Smooth muscle cell (in vitro differentiated cells): Measurements from ENCODE around the gene RASA3. TPM values are rescaled to one million over a fixed set of nuclear protein-coding genes. Genes with fewer than 3 reads are reported as not detected.
A peak's percentile ranks its signal among the peaks of the same experiment; 100 is the strongest.

Experiments used
- DNase-seq: peaks from one replicate; lab custom pipeline; 2025; ENCODE audit not compliant: unreplicated experiment; lab: John Stamatoyannopoulos, UW
- H2AFZ ChIP-seq: fragments of 200-600 bp; sonication (generic); 2 replicates; pipeline ENCODE4 v1.6.0; 2016; ENCODE audit warnings: antibody characterized with exemption, low read depth, mild to moderate bottlenecking
- H3F3A ChIP-seq: fragments of 200-600 bp; sonication (generic); 2 replicates; pipeline ENCODE4 v1.6.0; 2017; ENCODE audit warnings: antibody characterized with exemption, low read depth
- H3K27ac ChIP-seq: fragments of 200-600 bp; sonication (generic); 2 replicates; pipeline ENCODE4 v1.5.1; 2016; ENCODE audit warnings: low read depth, mild to moderate bottlenecking
- H3K27me3 ChIP-seq: fragments of 200-600 bp; sonication (generic); 2 replicates; pipeline ENCODE4 v1.6.1; 2016; ENCODE audit warnings: low read depth, mild to moderate bottlenecking
- H3K36me3 ChIP-seq: fragments of 200-600 bp; sonication (generic); 2 replicates; pipeline ENCODE4 v1.5.1; 2016; ENCODE audit warnings: low read depth
- H3K4me1 ChIP-seq: fragments of 200-600 bp; sonication (generic); 2 replicates; pipeline ENCODE4 v1.5.1; 2016; ENCODE audit warnings: low read depth
- H3K4me2 ChIP-seq: fragments of 200-600 bp; sonication (generic); 2 replicates; pipeline ENCODE4 v1.6.0; 2016; ENCODE audit warnings: mild to moderate bottlenecking
- H3K4me3 ChIP-seq: fragments of 200-600 bp; sonication (generic); 2 replicates; pipeline ENCODE4 v1.5.1; 2016; ENCODE audit warnings: mild to moderate bottlenecking
- H3K79me2 ChIP-seq: fragments of 200-600 bp; sonication (generic); 2 replicates; pipeline ENCODE4 v1.6.0; 2016; ENCODE audit warnings: low read depth, mild to moderate bottlenecking
- H3K9ac ChIP-seq: fragments of 200-600 bp; sonication (generic); 2 replicates; pipeline ENCODE4 v1.6.0; 2016; ENCODE audit warnings: low read depth
- H3K9me3 ChIP-seq: fragments of 200-600 bp; sonication (generic); replicated peaks from 2 replicates; pipeline ENCODE4 v1.5.1; 2016; ENCODE audit warnings: low read depth
- H4K20me1 ChIP-seq: fragments of 200-600 bp; sonication (generic); 2 replicates; pipeline ENCODE4 v1.6.0; 2016; ENCODE audit warnings: low read depth
- WGBS: methylation state at CpG from one replicate; pipeline ENCODE4 v1.1.7; 2016; ENCODE audit warnings: low lambda C conversion rate; 5-methylcytosine and 5-hydroxymethylcytosine counted together
- polyA plus RNA-seq: library from polyadenylated mRNA; unstranded; fragments of >200 nt; fragmentation: Nextera tagmentation; extraction: Ambion mirVana; gene quantifications from 2 replicates; pipeline ENCODE4 v1.2.1, GENCODE V29; 2016
- total RNA-seq: library from RNA; depleted of rRNA; stranded (reverse); fragments of >200 nt; gene quantifications from 2 replicates; pipeline ENCODE4 v1.2.3, GENCODE V29; 2014
- TF ChIP-seq, protein P1 (sequence below): fragments of 200-600 bp; sonication (generic); IDR thresholded peaks from 2 replicates; pipeline ENCODE4 v1.5.1; 2017; ENCODE audit warnings: borderline replicate concordance, mild to moderate bottlenecking, antibody characterized with exemption; ENCODE audit not compliant: insufficient read depth, poor library complexity, severe bottlenecking

Gene RASA3
- total and polyA plus RNA-seq, 2 experiments from 2014 or later = 21.3 to 26.8 TPM

DNA sequence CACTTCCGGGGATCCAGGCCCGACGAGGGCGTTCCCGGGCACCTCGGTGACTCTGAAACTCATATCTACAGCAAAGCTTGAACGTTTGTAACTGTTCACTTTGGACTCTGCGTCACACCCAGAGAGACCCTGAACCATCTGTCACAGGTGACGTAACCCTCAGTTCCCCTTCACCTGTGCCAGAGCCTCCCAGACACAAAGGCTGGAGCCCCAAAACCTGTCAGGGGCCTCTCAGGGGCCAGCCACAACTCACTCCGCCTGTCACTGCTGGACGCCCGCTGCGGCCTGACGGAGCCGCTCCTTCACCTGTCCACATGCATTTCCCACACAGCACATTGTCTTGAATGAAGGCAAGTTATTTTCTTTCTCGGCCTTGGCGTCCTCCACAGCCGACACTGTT is 8.0 kb downstream of the RASA3 start:
- no peak overlapping the region for H2AFZ ChIP-seq
- TF ChIP-seq, protein P1, sequence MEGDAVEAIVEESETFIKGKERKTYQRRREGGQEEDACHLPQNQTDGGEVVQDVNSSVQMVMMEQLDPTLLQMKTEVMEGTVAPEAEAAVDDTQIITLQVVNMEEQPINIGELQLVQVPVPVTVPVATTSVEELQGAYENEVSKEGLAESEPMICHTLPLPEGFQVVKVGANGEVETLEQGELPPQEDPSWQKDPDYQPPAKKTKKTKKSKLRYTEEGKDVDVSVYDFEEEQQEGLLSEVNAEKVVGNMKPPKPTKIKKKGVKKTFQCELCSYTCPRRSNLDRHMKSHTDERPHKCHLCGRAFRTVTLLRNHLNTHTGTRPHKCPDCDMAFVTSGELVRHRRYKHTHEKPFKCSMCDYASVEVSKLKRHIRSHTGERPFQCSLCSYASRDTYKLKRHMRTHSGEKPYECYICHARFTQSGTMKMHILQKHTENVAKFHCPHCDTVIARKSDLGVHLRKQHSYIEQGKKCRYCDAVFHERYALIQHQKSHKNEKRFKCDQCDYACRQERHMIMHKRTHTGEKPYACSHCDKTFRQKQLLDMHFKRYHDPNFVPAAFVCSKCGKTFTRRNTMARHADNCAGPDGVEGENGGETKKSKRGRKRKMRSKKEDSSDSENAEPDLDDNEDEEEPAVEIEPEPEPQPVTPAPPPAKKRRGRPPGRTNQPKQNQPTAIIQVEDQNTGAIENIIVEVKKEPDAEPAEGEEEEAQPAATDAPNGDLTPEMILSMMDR = no peak
- H3K4me2 ChIP-seq = no peak overlapping the region
- H3F3A ChIP-seq = peaks cover 15% of the 10 kb centered on the region
- H3K36me3 ChIP-seq = no peaks in the 10 kb centered on the region
- peaks cover 22% of the 10 kb centered on the region for H3K4me1 ChIP-seq
- peaks cover 74% of the 10 kb centered on the region for H4K20me1 ChIP-seq
- H3K27ac ChIP-seq = peak overlapping the region; percentile 19
- 94% methylated on average over 18 of the region's 18 CpGs for WGBS
- no peaks in the 10 kb centered on the region for H3K27me3 ChIP-seq
- no peaks in the 10 kb centered on the region for H3K9me3 ChIP-seq
- H3K9ac ChIP-seq = no peak overlapping the region
- DNase-seq = no peak
- H3K4me3 ChIP-seq = no peak overlapping the region
- peaks cover 81% of the 10 kb centered on the region for H3K79me2 ChIP-seq

DNA sequence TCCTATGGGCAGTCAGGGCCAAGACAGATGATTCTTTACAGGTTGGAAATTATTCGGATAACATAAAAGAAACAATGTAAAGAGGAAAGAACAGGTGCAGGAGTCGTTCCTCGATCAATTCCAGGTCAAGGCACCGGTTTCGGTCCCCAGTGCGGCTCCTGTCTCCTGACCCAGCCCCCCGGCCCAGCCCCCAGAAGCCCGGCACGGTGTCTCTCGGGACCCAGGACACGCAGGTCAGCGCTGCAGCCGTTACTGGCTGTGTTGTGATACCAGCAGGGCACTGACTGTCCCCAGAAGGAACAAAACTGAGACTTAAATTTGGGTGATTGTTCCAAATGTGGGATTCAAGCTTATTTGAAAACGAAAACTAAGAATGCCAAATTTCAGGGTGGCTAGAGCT is 8.5 kb downstream of the RASA3 start:
- Histone ChIP-seq H3K4me2 (no peak overlapping the region), H3F3A (peaks cover 15% of the 10 kb centered on the region), H2AFZ (no peak overlapping the region), H3K36me3 (no peaks in the 10 kb centered on the region), H3K79me2 (peaks cover 76% of the 10 kb centered on the region), H3K9ac (no peak overlapping the region), H3K27me3 (no peaks in the 10 kb centered on the region), H3K9me3 (no peaks in the 10 kb centered on the region), H3K27ac (no peak overlapping the region), H3K4me3 (no peak overlapping the region), H4K20me1 (peaks cover 68% of the 10 kb centered on the region), H3K4me1 (peaks cover 16% of the 10 kb centered on the region)
- TF ChIP-seq, protein P1 = no peak
- WGBS = 97% methylated on average over 14 of the region's 14 CpGs
- no peak for DNase-seq

DNA sequence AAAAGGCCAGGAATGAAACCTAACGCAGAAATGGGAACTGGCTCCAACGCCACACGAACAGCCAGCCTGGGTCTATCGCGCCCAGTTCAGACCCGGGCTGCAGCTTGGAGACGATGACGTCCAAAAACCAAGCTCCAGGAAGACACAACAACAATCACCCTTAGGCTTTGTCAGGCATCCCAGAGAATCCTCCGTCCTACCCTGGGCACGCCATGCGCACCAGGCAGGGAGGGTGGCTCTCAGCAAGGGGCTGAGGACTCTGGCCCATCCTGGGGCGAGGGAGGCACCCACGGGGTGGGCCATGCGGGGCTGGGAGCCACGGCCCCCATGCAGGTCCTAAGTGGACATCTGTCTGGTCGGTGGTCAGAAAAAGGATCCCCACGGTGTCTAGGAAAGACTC is 9.0 kb downstream of the RASA3 start:
- TF ChIP-seq, protein P1 = no peak
- Histone ChIP-seq H3K79me2 (peaks cover 73% of the 10 kb centered on the region), H4K20me1 (peaks cover 64% of the 10 kb centered on the region), H2AFZ (no peak overlapping the region), H3K36me3 (no peaks in the 10 kb centered on the region), H3K4me2 (no peak overlapping the region), H3F3A (peaks cover 15% of the 10 kb centered on the region), H3K9ac (no peak overlapping the region), H3K9me3 (no peaks in the 10 kb centered on the region), H3K4me3 (no peak overlapping the region), H3K4me1 (peaks cover 12% of the 10 kb centered on the region), H3K27me3 (no peaks in the 10 kb centered on the region), H3K27ac (no peak overlapping the region)
- no peak for DNase-seq
- WGBS = 89% methylated on average over 17 of the region's 17 CpGs

DNA sequence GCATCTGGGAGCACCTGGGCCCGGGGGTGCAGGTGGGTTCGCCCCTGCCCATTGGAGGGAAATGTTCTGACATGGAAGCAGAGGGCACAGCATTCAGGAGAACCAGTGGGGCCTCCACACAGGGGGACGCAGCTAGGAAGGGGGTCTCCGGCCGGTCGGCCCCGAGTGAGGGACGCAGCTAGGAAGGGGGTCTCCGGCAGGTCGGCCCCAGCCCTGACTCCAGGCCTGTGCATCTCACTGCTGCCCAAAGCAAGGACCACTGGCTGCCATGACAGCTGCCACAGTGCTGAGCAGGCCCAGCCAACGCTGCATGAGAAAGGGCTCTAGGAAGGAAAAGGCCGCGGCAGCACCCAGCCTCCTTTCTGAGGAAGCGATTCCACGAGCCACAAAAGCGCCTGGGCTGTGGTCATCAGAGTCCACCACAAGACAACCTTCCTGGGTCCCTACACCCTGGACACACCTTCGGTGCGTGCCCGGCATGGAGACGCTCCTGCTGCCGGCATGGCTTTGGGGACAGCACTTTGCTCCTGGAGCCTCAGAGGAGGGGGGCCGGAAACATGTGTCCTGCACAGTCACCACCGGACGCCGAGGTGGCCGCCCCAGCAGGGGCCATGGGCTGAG is 9.7 kb downstream of the RASA3 start:
- WGBS = 95% methylated on average over 26 of the region's 26 CpGs
- Histone ChIP-seq H3K27ac (peak overlapping the region; percentile 89), H3K4me1 (peaks cover 10% of the 10 kb centered on the region)

More for the DNA sequence above, 9.7 kb downstream of the RASA3 start:
- TF ChIP-seq, protein P1 = no peak
- H3K27me3 ChIP-seq = no peaks in the 10 kb centered on the region
- peaks cover 65% of the 10 kb centered on the region for H3K79me2 ChIP-seq
- no peak for DNase-seq
- no peak overlapping the region for H2AFZ ChIP-seq
- no peak overlapping the region for H3K9ac ChIP-seq
- peaks cover 15% of the 10 kb centered on the region for H3F3A ChIP-seq
- H3K9me3 ChIP-seq = no peaks in the 10 kb centered on the region
- H3K4me2 ChIP-seq = peak overlapping the region; percentile 68
- no peak overlapping the region for H3K4me3 ChIP-seq
- no peaks in the 10 kb centered on the region for H3K36me3 ChIP-seq
- H4K20me1 ChIP-seq = peaks cover 57% of the 10 kb centered on the region
